HG03159 (cell line): ENCODE data around the gene LTBP1.
"Not testable (repeated sequence)": the region's sequence is repeated elsewhere in the genome, so short reads cannot be mapped to it uniquely, and the experiment has no call there.

Experiments
- ATAC-seq: cut with Tn5 transposase; IDR thresholded peaks from one replicate; pipeline ENCODE4 v1.9.1; 2021; ENCODE audit warnings: mild to moderate bottlenecking, moderate library complexity; ENCODE audit not compliant: unreplicated experiment

The LTBP1 gene

GRCh38 chr2:33134086-33134771 lies 187.5 kb downstream of the LTBP1 start:
- ATAC-seq = no peak

- ATAC-seq = no peak
Measured at GRCh38 chr2:33134791-33135560, 188.2 kb downstream of the LTBP1 start.

- no peak for ATAC-seq
Measured at GRCh38 chr2:33135645-33136044, 188.9 kb downstream of the LTBP1 start.

- no peak for ATAC-seq
Measured at GRCh38 chr2:33136056-33136455, 189.3 kb downstream of the LTBP1 start.

GRCh38 chr2:33136566-33136965 lies 189.8 kb downstream of the LTBP1 start:
- no peak for ATAC-seq

GRCh38 chr2:33137331-33137730 lies 190.6 kb downstream of the LTBP1 start:
- ATAC-seq = no peak

- ATAC-seq = no peak
Measured at GRCh38 chr2:33139949-33140348, 193.2 kb downstream of the LTBP1 start.

GRCh38 chr2:33141476-33141875 lies 194.7 kb downstream of the LTBP1 start:
- ATAC-seq = no peak

GRCh38 chr2:33142810-33143209 lies 196.1 kb downstream of the LTBP1 start:
- no peak for ATAC-seq

- ATAC-seq = no peak
Measured at GRCh38 chr2:33144243-33144642, 197.5 kb downstream of the LTBP1 start.

GRCh38 chr2:33145459-33145858 lies 198.7 kb downstream of the LTBP1 start:
- no peak for ATAC-seq

- ATAC-seq = no peak
Measured at GRCh38 chr2:33146102-33146501, 199.3 kb downstream of the LTBP1 start.

- ATAC-seq = no peak
Measured at GRCh38 chr2:33153008-33153407, 206.3 kb downstream of the LTBP1 start.

- ATAC-seq = no peak
Measured at GRCh38 chr2:33158482-33159003, 211.8 kb downstream of the LTBP1 start.

- ATAC-seq = no peak
Measured at GRCh38 chr2:33160191-33160590, 213.4 kb downstream of the LTBP1 start.

GRCh38 chr2:33166287-33166881 lies 219.6 kb downstream of the LTBP1 start:
- ATAC-seq = no peak

GRCh38 chr2:33167622-33168245 lies 221.0 kb downstream of the LTBP1 start:
- no peak for ATAC-seq

GRCh38 chr2:33168425-33168824 lies 221.7 kb downstream of the LTBP1 start:
- no peak for ATAC-seq

GRCh38 chr2:33168922-33169321 lies 222.2 kb downstream of the LTBP1 start:
- no peak for ATAC-seq

GRCh38 chr2:33170251-33170650 lies 223.5 kb downstream of the LTBP1 start:
- not testable (repeated sequence) for ATAC-seq

GRCh38 chr2:33177627-33178026 lies 230.9 kb downstream of the LTBP1 start:
- ATAC-seq = no peak
